WI38 (cell line): ENCODE measurements around the gene NUBP1.

Experiments
- H3K4me3 ChIP-seq: 2 replicates; pipeline ENCODE4 v1.5.1; 2011; ENCODE audit warnings: low read depth, mild to moderate bottlenecking, control low read depth, low read length
- CTCF ChIP-seq: IDR thresholded peaks from 2 replicates; pipeline ENCODE4 v1.5.1; 2012; ENCODE audit warnings: low read depth, mild to moderate bottlenecking, control low read depth, low read length

Gene NUBP1

GRCh38 chr16:10817963-10818941, 74.6 kb downstream of the NUBP1 start, which contains the start of gene TVP23A:
Gene TVP23A (minus strand): TSS chr16:10818794. CDS start chr16:10818493, 301 bp downstream.
- no peak within 1 kb of the TSS for H3K4me3 ChIP-seq

More at GRCh38 chr16:10817963-10818941, 74.6 kb downstream of the NUBP1 start, which contains the start of gene TVP23A:
- no peak for TF ChIP-seq CTCF
